Stimulated activated CD4-positive, alpha-beta T cell treated with anti-CD3 and anti-CD28 coated beads, Interleukin-15, amount 100 ng/mL, for 48 hours (primary cell): ENCODE results near the gene UCP3.
"Not testable (repeated sequence)": the region's sequence is repeated elsewhere in the genome, so short reads cannot be mapped to it uniquely, and the experiment has no call there.

ENCODE experiments used
- DNase-seq, 2 donors: peaks; one replicate each; pipeline ENCODE4 v3.0.0-alpha.2; 2020; ENCODE audit warnings: low read depth in 2 of 2

UCP3 gene

GRCh38 chr11:74000307-74001133 is 8.4 kb downstream of the UCP3 start:
- no peak for DNase-seq

GRCh38 chr11:73999581-74000306 is 9.1 kb downstream of the UCP3 start:
- DNase-seq = no peak

- DNase-seq = no peak
These were observed 9.9 kb downstream of the UCP3 start for GRCh38 chr11:73998846-73999575.

- no peak for DNase-seq
These were observed 11.6 kb downstream of the UCP3 start for GRCh38 chr11:73997120-73997770.

GRCh38 chr11:73996161-73996747 is 12.6 kb downstream of the UCP3 start:
- no peak for DNase-seq

GRCh38 chr11:73995731-73996130 is 13.2 kb downstream of the UCP3 start:
- peak in 1 of 2 donors; percentile 22 for DNase-seq

GRCh38 chr11:73995247-73995646 is 13.6 kb downstream of the UCP3 start:
- DNase-seq = no peak

GRCh38 chr11:73991471-73992006 is 17.3 kb downstream of the UCP3 start:
- no peak for DNase-seq

GRCh38 chr11:73990730-73991129 is 18.2 kb downstream of the UCP3 start:
- DNase-seq = no peak

- no peak for DNase-seq
These were observed 19.7 kb downstream of the UCP3 start for GRCh38 chr11:73989156-73989555.

- DNase-seq = no peak
These were observed 20.7 kb downstream of the UCP3 start for GRCh38 chr11:73988227-73988626.

- not testable (repeated sequence) for DNase-seq
These were observed 23.2 kb downstream of the UCP3 start for GRCh38 chr11:73985661-73986060.

- no peak for DNase-seq
These were observed 24.9 kb downstream of the UCP3 start for GRCh38 chr11:73983741-73984538.

- DNase-seq = peak; percentile 88 to 93
These were observed 25.7 kb downstream of the UCP3 start for GRCh38 chr11:73982990-73983740.

- DNase-seq = peak; percentile 71 to 85
These were observed 26.3 kb downstream of the UCP3 start, which contains the start of gene UCP2 for GRCh38 chr11:73982595-73982989. Gene UCP2 (minus strand): TSS chr11:73982843. CDS start chr11:73978378, 4,465 bp downstream.

- no peak for DNase-seq
These were observed 27.7 kb downstream of the UCP3 start for GRCh38 chr11:73981051-73981805.

GRCh38 chr11:73980001-73980961 is 28.6 kb downstream of the UCP3 start:
- DNase-seq = peak; percentile 42 to 63
